Mucosa of descending colon (tissue), 3 donors: ENCODE measurements around the gene KRT5. TPM values are rescaled to one million over a fixed set of nuclear protein-coding genes. Genes with fewer than 3 reads are reported as not detected.
"Not testable (repeated sequence)": the region's sequence is repeated elsewhere in the genome, so short reads cannot be mapped to it uniquely, and the experiment has no call there.

ENCODE experiments used
- ATAC-seq: fragments of 200-7000 bp; cut with Tn5 transposase; one replicate; pipeline ENCODE4 v1.9.1; 2020; ENCODE audit warnings: mild to moderate bottlenecking, moderate library complexity
- DNase-seq, 3 donors: peaks; one replicate each; pipeline ENCODE4 v3.0.0-alpha.2; 2020
- H3K36me3 ChIP-seq: fragments of 200-600 bp; one replicate; pipeline ENCODE4 v1.8.0; 2021; ENCODE audit warnings: low read depth, mild to moderate bottlenecking
- H3K4me1 ChIP-seq: fragments of 200-600 bp; one replicate; pipeline ENCODE4 v1.8.0; 2021; ENCODE audit warnings: low read depth, mild to moderate bottlenecking
- H3K4me3 ChIP-seq: fragments of 200-600 bp; one replicate; pipeline ENCODE4 v1.8.0; 2021; ENCODE audit warnings: mild to moderate bottlenecking
- H3K9me3 ChIP-seq: fragments of 200-600 bp; one replicate; pipeline ENCODE4 v1.8.0; 2021; ENCODE audit warnings: mild to moderate bottlenecking
- CTCF ChIP-seq: fragments of 200-600 bp; IDR thresholded peaks from one replicate; pipeline ENCODE4 v1.8.0; 2022; ENCODE audit warnings: antibody characterized with exemption, mild to moderate bottlenecking
- intact Hi-C, 2 donors: fragments of 100-400 bp; cut with DNase I in 1 of 2; cut with micrococcal nuclease in 1 of 2; formaldehyde crosslinking; loops; one replicate each; pipeline versions ENCODE4 v1.11.0 to v1.11.1; 2022; cut with DNase I, micrococcal nuclease
- total RNA-seq, 3 donors: library from RNA; stranded (reverse); fragmentation: NEBNext Ultra II Directional in 2 of 3; extraction: Animal tissue kit (Norgen Biotek cat#: 25700) in 2 of 3; gene quantifications; one replicate each; pipeline versions ENCODE4 v1.2.1 to v1.2.4, GENCODE V29; 2021 to 2023
- donor health status: DM: no; HTN: no; CAD: no; lungs with moderate emphysema.
- donor health status: DM: no; HTN: no; CAD: no.
- donor health status: DM: no; HTN: yes; CAD: no.

Gene KRT5
- total RNA-seq, 3 donors from 2014 or later: 1.6 TPM; not detected in 2

- DNase-seq (no peak), ATAC-seq (no peak)
- no peak overlapping the region for H3K4me3 ChIP-seq
- H3K36me3 ChIP-seq: no peaks in the 10 kb centered on the region
- intact Hi-C loops: no loop called here
- TF ChIP-seq CTCF: no peak
- H3K4me1 ChIP-seq: no peaks in the 10 kb centered on the region
- H3K9me3 ChIP-seq: no peaks in the 10 kb centered on the region
These were observed 24.1 kb downstream of the KRT5 start for GRCh38 chr12:52496054-52496453.

GRCh38 chr12:52495389-52495788, 24.8 kb downstream of the KRT5 start:
- H3K4me1 ChIP-seq: no peaks in the 10 kb centered on the region
- DNase-seq (peak in 1 of 3 donors; percentile 16), ATAC-seq (peak; percentile 10)
- TF ChIP-seq CTCF: no peak
- no peak overlapping the region for H3K4me3 ChIP-seq
- no peaks in the 10 kb centered on the region for H3K9me3 ChIP-seq
- no peaks in the 10 kb centered on the region for H3K36me3 ChIP-seq
- intact Hi-C loops: no loop called here

GRCh38 chr12:52494518-52494917, 25.7 kb downstream of the KRT5 start:
- TF ChIP-seq CTCF: no peak
- intact Hi-C loops: no loop called here
- no peaks in the 10 kb centered on the region for H3K9me3 ChIP-seq
- ATAC-seq (no peak), DNase-seq (no peak)
- H3K4me1 ChIP-seq: no peaks in the 10 kb centered on the region
- H3K4me3 ChIP-seq: no peak overlapping the region
- no peaks in the 10 kb centered on the region for H3K36me3 ChIP-seq

- Histone ChIP-seq H3K4me1 (no peaks in the 10 kb centered on the region), H3K4me3 (no peak overlapping the region), H3K9me3 (no peaks in the 10 kb centered on the region), H3K36me3 (no peaks in the 10 kb centered on the region)
- no peak for TF ChIP-seq CTCF
- DNase-seq (no peak), ATAC-seq (no peak)
- intact Hi-C loops: no loop called here
These were observed 26.1 kb downstream of the KRT5 start for GRCh38 chr12:52494100-52494499.

GRCh38 chr12:52493172-52493571, 27.0 kb downstream of the KRT5 start, which contains the start of gene KRT6A:
Gene KRT6A, minus strand, starts transcription at chr12:52493257. Its CDS starts 69 bp downstream, at chr12:52493188.
- H3K4me3 ChIP-seq: no peak within 1 kb of the TSS
- H3K36me3 ChIP-seq: no peaks in the 10 kb centered on the region
- no peak for TF ChIP-seq CTCF
- no peaks in the 10 kb centered on the region for H3K9me3 ChIP-seq
- DNase-seq: no peak
- no peak for ATAC-seq
- H3K4me1 ChIP-seq: no peaks in the 10 kb centered on the region
- intact Hi-C loops: no loop called here

- H3K4me3 ChIP-seq, DNase-seq, H3K36me3 ChIP-seq, ATAC-seq, H3K9me3 ChIP-seq, intact Hi-C loops, H3K4me1 ChIP-seq: not testable (repeated sequence)
These were observed 27.8 kb downstream of the KRT5 start for GRCh38 chr12:52492405-52492804.

- ATAC-seq, intact Hi-C loops, DNase-seq, H3K9me3 ChIP-seq, H3K36me3 ChIP-seq, H3K4me1 ChIP-seq, H3K4me3 ChIP-seq: not testable (repeated sequence)
These were observed 28.7 kb downstream of the KRT5 start for GRCh38 chr12:52491495-52491894.
